K562 (cell line): ENCODE measurements around the gene ATXN10. TPM values are rescaled to one million over a fixed set of nuclear protein-coding genes. Genes with fewer than 3 reads are reported as not detected.

Source experiments
- DMBX1 ChIP-seq: fragments of 250-450 bp; sonication (Bioruptor Pico); IDR thresholded peaks from 2 replicates; pipeline ENCODE4 v1.8.0; 2022; ENCODE audit warnings: inconsistent platforms, mild to moderate bottlenecking, moderate library complexity, borderline replicate concordance
- LARP7 ChIP-seq: fragments of 450-650 bp; IDR thresholded peaks from 2 replicates; pipeline ENCODE4 v1.6.1; 2016
- SRF ChIP-seq, 2 experiments: fragments of 250-450, 450-650 bp in 1 of 2; sonication (Bioruptor Pico) in 1 of 2; sonication (generic) in 1 of 2; formaldehyde crosslinking; IDR thresholded peaks; 2 replicates each; pipeline versions ENCODE4 v1.5.0 to v1.5.1; 2020 to 2022; ENCODE audit warnings: mild to moderate bottlenecking in 1 of 2, missing genetic modification reagents in 1 of 2
- polyA plus RNA-seq, 8 experiments: library from polyadenylated mRNA; depleted of rRNA in 4 of 8; stranded (reverse) in 5 of 8; unstranded in 3 of 8; fragments of >200 nt; fragmentation: Nextera tagmentation in 2 of 8; fragmentation: Illumina TruSeq in 1 of 8; extraction: Ambion mirVana in 2 of 8; extraction: Trizol in 1 of 8; gene quantifications; 2 replicates each; pipeline versions ENCODE4 v1.2.1 to v1.2.3, GENCODE V29; 2011 to 2014; ENCODE audit warnings: inconsistent platforms in 1 of 8, missing spikeins in 1 of 8
- total RNA-seq, 7 experiments: library from RNA; depleted of rRNA in 6 of 7; stranded (reverse); fragments of >200 nt in 6 of 7; fragmentation: Illumina TruSeq in 2 of 7; extraction: Trizol in 2 of 7; gene quantifications; 2 replicates each; pipeline versions ENCODE4 v1.2.1 to v1.2.3, GENCODE V29; 2011 to 2021; ENCODE audit warnings: low replicate concordance in 1 of 7
- TF ChIP-seq, protein P1 (sequence below): IDR thresholded peaks from 3 replicates; pipeline ENCODE4 v1.6.1; 2011; ENCODE audit warnings: borderline replicate concordance, mild to moderate bottlenecking; ENCODE audit not compliant: insufficient read length, insufficient read depth
- TF ChIP-seq, protein P2 (sequence below): fragments of 250-450 bp; sonication (Bioruptor Pico); IDR thresholded peaks from 2 replicates; pipeline ENCODE4 v1.4.0; 2020; ENCODE audit warnings: mild to moderate bottlenecking
- TF ChIP-seq, protein P3 (sequence below): fragments of 200-800 bp; sonication (Bioruptor generic); IDR thresholded peaks from 2 replicates; pipeline ENCODE4 v1.6.1; 2016; ENCODE audit warnings: missing genetic modification characterization, missing compliant biosample characterization

ATXN10 gene
- total and polyA plus RNA-seq, 9 of the 15 experiments (the other 6 are each of a cell fraction or from before 2014, with no cell fraction given) = 11.5 to 190 (median 33.6) TPM

DNA sequence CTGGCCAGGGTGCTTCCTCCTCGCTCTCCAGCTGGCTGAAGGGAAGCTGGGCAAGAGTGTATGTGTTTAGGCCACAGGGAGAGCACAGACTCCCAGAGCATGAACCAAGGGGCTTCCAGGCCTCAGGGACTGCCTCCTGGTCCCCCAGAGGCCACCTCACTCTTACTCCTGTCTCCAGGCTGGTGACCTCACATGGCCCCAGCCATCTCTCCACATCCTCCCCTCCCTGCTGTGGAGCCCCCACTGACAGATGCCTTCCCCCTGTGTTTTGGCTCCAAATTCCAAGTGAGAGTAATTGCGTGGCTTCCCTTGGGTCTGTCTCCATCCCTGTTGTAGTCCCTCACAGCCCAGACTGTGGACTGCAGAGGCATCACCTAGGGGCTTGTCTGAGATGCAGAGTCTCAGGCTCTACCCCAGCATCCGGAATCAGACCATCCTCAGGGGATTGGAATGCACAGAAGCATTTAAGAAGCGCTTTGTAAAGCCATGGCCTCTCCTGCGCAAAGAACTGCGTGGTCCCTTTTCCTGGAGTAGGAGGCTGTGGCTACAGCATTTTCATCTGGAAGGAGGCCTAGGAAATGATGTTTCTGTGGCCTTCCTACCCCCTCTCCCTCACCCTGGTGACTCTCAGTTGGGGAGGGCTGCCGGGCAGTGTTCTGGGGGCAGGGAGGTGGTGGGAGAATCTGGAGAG is 91.1 kb downstream of the ATXN10 start (continued):
- TF ChIP-seq, protein P1, sequence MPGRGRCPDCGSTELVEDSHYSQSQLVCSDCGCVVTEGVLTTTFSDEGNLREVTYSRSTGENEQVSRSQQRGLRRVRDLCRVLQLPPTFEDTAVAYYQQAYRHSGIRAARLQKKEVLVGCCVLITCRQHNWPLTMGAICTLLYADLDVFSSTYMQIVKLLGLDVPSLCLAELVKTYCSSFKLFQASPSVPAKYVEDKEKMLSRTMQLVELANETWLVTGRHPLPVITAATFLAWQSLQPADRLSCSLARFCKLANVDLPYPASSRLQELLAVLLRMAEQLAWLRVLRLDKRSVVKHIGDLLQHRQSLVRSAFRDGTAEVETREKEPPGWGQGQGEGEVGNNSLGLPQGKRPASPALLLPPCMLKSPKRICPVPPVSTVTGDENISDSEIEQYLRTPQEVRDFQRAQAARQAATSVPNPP = no peak
- no peak for TF ChIP-seq SRF (CRISPR knock-in tag; IDR thresholded peaks at IDR 0.05)
- no peak for TF ChIP-seq LARP7
- TF ChIP-seq, protein P2, sequence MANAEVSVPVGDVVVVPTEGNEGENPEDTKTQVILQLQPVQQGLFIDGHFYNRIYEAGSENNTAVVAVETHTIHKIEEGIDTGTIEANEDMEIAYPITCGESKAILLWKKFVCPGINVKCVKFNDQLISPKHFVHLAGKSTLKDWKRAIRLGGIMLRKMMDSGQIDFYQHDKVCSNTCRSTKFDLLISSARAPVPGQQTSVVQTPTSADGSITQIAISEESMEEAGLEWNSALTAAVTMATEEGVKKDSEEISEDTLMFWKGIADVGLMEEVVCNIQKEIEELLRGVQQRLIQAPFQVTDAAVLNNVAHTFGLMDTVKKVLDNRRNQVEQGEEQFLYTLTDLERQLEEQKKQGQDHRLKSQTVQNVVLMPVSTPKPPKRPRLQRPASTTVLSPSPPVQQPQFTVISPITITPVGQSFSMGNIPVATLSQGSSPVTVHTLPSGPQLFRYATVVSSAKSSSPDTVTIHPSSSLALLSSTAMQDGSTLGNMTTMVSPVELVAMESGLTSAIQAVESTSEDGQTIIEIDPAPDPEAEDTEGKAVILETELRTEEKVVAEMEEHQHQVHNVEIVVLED = no peak
- TF ChIP-seq, protein P3, sequence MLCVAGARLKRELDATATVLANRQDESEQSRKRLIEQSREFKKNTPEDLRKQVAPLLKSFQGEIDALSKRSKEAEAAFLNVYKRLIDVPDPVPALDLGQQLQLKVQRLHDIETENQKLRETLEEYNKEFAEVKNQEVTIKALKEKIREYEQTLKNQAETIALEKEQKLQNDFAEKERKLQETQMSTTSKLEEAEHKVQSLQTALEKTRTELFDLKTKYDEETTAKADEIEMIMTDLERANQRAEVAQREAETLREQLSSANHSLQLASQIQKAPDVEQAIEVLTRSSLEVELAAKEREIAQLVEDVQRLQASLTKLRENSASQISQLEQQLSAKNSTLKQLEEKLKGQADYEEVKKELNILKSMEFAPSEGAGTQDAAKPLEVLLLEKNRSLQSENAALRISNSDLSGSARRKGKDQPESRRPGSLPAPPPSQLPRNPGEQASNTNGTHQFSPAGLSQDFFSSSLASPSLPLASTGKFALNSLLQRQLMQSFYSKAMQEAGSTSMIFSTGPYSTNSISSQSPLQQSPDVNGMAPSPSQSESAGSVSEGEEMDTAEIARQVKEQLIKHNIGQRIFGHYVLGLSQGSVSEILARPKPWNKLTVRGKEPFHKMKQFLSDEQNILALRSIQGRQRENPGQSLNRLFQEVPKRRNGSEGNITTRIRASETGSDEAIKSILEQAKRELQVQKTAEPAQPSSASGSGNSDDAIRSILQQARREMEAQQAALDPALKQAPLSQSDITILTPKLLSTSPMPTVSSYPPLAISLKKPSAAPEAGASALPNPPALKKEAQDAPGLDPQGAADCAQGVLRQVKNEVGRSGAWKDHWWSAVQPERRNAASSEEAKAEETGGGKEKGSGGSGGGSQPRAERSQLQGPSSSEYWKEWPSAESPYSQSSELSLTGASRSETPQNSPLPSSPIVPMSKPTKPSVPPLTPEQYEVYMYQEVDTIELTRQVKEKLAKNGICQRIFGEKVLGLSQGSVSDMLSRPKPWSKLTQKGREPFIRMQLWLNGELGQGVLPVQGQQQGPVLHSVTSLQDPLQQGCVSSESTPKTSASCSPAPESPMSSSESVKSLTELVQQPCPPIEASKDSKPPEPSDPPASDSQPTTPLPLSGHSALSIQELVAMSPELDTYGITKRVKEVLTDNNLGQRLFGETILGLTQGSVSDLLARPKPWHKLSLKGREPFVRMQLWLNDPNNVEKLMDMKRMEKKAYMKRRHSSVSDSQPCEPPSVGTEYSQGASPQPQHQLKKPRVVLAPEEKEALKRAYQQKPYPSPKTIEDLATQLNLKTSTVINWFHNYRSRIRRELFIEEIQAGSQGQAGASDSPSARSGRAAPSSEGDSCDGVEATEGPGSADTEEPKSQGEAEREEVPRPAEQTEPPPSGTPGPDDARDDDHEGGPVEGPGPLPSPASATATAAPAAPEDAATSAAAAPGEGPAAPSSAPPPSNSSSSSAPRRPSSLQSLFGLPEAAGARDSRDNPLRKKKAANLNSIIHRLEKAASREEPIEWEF (CRISPR knock-in tag) = no peak
- no peak for TF ChIP-seq DMBX1 (CRISPR knock-in tag)
